GM18867 (cell line): ENCODE measurements around the gene ATP11C.
A peak's percentile ranks its signal among the peaks of the same experiment; 100 is the strongest.
"Not testable (repeated sequence)": the region's sequence is repeated elsewhere in the genome, so short reads cannot be mapped to it uniquely, and the experiment has no call there.

Experiments
- ATAC-seq: cut with Tn5 transposase; IDR thresholded peaks from one replicate; pipeline ENCODE4 v1.9.1; 2021; ENCODE audit warnings: mild to moderate bottlenecking, moderate library complexity; ENCODE audit not compliant: unreplicated experiment

ATP11C gene

GRCh38 chrX:139864640-139865039, 68.2 kb downstream of the ATP11C start:
- no peak for ATAC-seq

- no peak for ATAC-seq
Observed at GRCh38 chrX:139862208-139862607, 70.6 kb downstream of the ATP11C start.

- not testable (repeated sequence) for ATAC-seq
Observed at GRCh38 chrX:139856826-139857225, 76.0 kb downstream of the ATP11C start.

- no peak for ATAC-seq
Observed at GRCh38 chrX:139851730-139852129, 81.1 kb downstream of the ATP11C start.

- no peak for ATAC-seq
Observed at GRCh38 chrX:139850968-139851367, 81.9 kb downstream of the ATP11C start.

- ATAC-seq, result no peak
Observed at GRCh38 chrX:139844884-139845283, 88.0 kb downstream of the ATP11C start.

- ATAC-seq, result no peak
Observed at GRCh38 chrX:139844163-139844562, 88.7 kb downstream of the ATP11C start.

GRCh38 chrX:139842326-139843185, 90.3 kb downstream of the ATP11C start:
- ATAC-seq, result no peak

GRCh38 chrX:139836335-139836734, 96.5 kb downstream of the ATP11C start:
- not testable (repeated sequence) for ATAC-seq

- no peak for ATAC-seq
Observed at GRCh38 chrX:139834879-139835278, 98.0 kb downstream of the ATP11C start.

- ATAC-seq, result no peak
Observed at GRCh38 chrX:139832718-139833309, 100.0 kb downstream of the ATP11C start.

GRCh38 chrX:139831675-139832456, 101.0 kb downstream of the ATP11C start:
- peak; percentile 84 for ATAC-seq

- ATAC-seq, result no peak
Observed at GRCh38 chrX:139831017-139831416, 101.8 kb downstream of the ATP11C start.

- ATAC-seq, result no peak
Observed at GRCh38 chrX:139828830-139829229, 104.0 kb downstream of the ATP11C start.

GRCh38 chrX:139828033-139828432, 104.8 kb downstream of the ATP11C start:
- no peak for ATAC-seq

- no peak for ATAC-seq
Observed at GRCh38 chrX:139826065-139827044, 106.5 kb downstream of the ATP11C start.

GRCh38 chrX:139825618-139826017, 107.2 kb downstream of the ATP11C start:
- ATAC-seq, result no peak

- no peak for ATAC-seq
Observed at GRCh38 chrX:139823806-139824205, 109.0 kb downstream of the ATP11C start.

GRCh38 chrX:139820358-139820984, 112.4 kb downstream of the ATP11C start:
- ATAC-seq, result no peak

GRCh38 chrX:139816204-139816603, 116.6 kb downstream of the ATP11C start:
- ATAC-seq, result no peak
